HG03432 (cell line): ENCODE results near the gene ACSS1.

ENCODE experiments used
- ATAC-seq: cut with Tn5 transposase; IDR thresholded peaks from one replicate; pipeline ENCODE4 v1.9.1; 2021; ENCODE audit warnings: mild to moderate bottlenecking, moderate library complexity; ENCODE audit not compliant: unreplicated experiment

ACSS1 gene

GRCh38 chr20:24961384-24962181 lies 96.4 kb downstream of the ACSS1 start:
- no peak for ATAC-seq

DNA sequence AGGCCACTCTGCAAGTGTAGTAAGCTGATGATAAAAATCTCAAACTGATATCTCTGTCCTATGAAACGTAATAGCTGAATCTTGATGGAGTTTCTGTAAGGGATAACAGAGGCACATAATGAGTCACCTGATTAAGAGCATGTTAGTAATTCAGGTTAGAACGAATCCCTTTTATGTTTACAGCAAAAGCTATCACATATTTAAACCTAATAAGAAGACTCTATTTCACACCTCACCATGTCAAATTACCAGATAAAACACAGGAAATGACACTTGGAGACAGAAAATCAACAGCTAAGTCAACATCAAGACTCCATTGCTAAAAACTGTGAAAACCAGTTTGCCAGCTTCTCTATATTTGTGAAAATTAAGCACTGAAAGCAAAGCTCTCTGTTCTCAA lies 97.1 kb downstream of the ACSS1 start:
- no peak for ATAC-seq

- ATAC-seq, result no peak
These were observed 97.6 kb downstream of the ACSS1 start for GRCh38 chr20:24960302-24960801.

DNA sequence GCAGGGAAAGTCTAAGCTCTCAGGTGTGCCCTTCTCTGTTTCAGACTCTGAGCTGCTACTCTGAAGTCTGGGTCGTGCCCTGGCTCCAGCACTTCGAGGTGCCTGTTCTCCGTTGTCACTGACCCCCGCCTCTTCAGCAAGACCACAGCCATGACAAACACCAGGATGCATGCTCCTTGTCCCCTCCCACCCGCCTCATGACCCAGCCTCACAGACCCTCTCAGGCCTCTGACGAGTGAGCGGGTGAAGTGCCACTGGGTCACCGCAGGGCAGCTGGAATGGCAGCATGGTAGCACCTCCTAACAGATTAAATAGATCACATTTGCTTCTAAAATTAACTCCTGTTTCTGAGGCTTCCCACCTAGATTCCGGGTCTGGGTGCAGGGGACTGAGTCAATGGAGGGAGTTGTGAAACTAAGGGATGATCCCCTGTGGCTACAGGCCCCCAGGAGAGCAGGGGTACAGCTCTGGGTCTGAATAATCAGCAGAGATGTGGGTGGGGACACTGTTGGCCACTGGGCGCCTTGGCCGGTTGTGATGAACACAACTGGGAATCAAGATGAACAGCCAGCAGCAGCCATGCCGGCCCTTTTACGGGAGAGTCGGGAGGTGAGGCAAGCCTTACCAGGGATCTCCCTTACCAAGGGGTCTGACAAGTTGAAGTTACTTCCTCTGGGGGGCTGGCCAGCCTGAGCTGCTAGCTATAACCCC lies 98.2 kb downstream of the ACSS1 start:
- ATAC-seq, result no peak

DNA sequence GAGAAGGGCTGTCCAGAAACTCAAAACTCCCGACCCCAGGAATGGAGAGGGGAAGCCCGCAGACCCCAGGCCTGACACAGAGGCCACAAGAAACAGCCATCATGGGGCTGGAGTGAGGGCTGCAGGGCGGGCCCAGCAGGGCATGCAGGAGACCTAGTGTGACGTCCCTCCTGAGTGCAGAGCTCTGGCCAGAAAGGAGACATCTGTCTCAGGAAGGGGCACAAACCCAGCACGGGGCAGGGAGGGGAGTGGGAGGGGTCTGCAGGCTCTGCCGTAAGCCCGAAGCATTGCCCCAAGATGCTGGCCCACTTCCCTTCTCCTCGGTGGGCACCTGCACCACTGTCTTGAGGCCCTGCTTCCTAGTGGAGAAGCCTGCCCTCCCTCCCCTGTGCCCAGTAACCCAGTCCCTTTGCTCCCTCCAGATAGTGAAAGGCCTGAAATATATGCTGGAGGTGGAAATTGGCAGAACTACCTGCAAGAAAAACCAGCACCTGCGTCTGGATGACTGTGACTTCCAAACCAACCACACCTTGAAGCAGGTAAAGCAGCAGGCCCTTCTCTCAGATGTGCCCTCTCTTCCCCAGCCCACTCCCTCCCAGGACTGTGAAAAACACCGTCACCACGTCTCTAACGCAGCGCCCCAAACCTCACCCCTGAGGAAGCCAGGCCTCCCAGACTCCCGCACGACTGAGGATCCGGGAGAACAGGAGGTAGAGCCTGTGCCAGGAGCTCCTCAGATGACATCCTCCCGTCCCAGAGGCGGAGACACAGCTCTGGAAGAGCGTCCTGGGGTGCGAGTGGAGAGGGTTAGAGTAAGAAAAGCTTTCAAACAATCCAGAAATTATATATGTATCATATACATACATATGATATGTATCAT lies 99.2 kb downstream of the ACSS1 start:
- ATAC-seq, result no peak

- ATAC-seq, result no peak
These were observed 100.5 kb downstream of the ACSS1 start for GRCh38 chr20:24957326-24958016.
